Activated CD8-positive, alpha-beta T cell treated with anti-CD3 and anti-CD28 coated beads for 36 hours (primary cell): ENCODE results near the gene FAR2. TPM values are rescaled to one million over a fixed set of nuclear protein-coding genes. Genes with fewer than 3 reads are reported as not detected.

Experiments
- ATAC-seq: fragments of 200-7000 bp; cut with Tn5 transposase; one replicate; pipeline ENCODE4 v1.10.0; 2021; ENCODE audit warnings: mild to moderate bottlenecking, moderate library complexity
- CTCF ChIA-PET: fragments of 350-600 bp; sonication (Branson Sonifier 250); formaldehyde crosslinking; loops from one replicate; lab custom pipeline; 2021; ENCODE audit warnings: antibody characterized with exemption; lab: Charles Lee
- POLR2A ChIA-PET: fragments of 350-600 bp; sonication (Branson Sonifier 250); formaldehyde crosslinking; loops from one replicate; lab custom pipeline; 2021; ENCODE audit warnings: antibody characterized with exemption; lab: Charles Lee
- DNase-seq: peaks from one replicate; pipeline ENCODE4 v3.0.0-alpha.2; 2020
- H3K27ac Mint-ChIP-seq: one replicate; pipeline ENCODE4 v1.8.0; 2021; ENCODE audit warnings: mild to moderate bottlenecking, mixed read lengths
- H3K27me3 Mint-ChIP-seq: one replicate; pipeline ENCODE4 v1.8.0; 2021; ENCODE audit warnings: mixed read lengths
- H3K36me3 Mint-ChIP-seq: one replicate; pipeline ENCODE4 v1.8.0; 2021; ENCODE audit warnings: low read depth, mixed read lengths
- H3K4me1 Mint-ChIP-seq: one replicate; pipeline ENCODE4 v1.8.0; 2021; ENCODE audit warnings: low read depth, mixed read lengths
- H3K4me3 Mint-ChIP-seq: one replicate; pipeline ENCODE4 v1.8.0; 2021; ENCODE audit warnings: mild to moderate bottlenecking, moderate library complexity, mixed read lengths
- H3K9me3 Mint-ChIP-seq: one replicate; pipeline ENCODE4 v1.8.0; 2021; ENCODE audit warnings: mixed read lengths
- CTCF ChIP-seq: fragments of 200-600 bp; IDR thresholded peaks from one replicate; pipeline ENCODE4 v1.8.0; 2022; ENCODE audit warnings: antibody characterized with exemption, mild to moderate bottlenecking
- intact Hi-C: fragments of 100-400 bp; cut with micrococcal nuclease; formaldehyde crosslinking; loops from one replicate; pipeline ENCODE4 v1.10.0; 2022
- total RNA-seq, 2 experiments: library from RNA; stranded (reverse); gene quantifications; one replicate each; pipeline ENCODE4 v1.2.3, GENCODE V29; 2021

Gene FAR2
- total RNA-seq, 2 experiments from 2014 or later, result 6.0 to 7.0 TPM

- H3K27ac Mint-ChIP-seq, result no peak overlapping the region
- intact Hi-C loops, result no loop called here
Measured at GRCh38 chr12:29110506-29111442, 38.3 kb upstream of the FAR2 start.

GRCh38 chr12:29113101-29113500, 36.0 kb upstream of the FAR2 start:
- Mint-ChIP-seq H3K27me3 (peaks cover 2% of the 10 kb centered on the region), H3K4me1 (no peaks in the 10 kb centered on the region), H3K4me3 (no peak overlapping the region), H3K36me3 (no peaks in the 10 kb centered on the region), H3K9me3 (peaks cover 16% of the 10 kb centered on the region), H3K27ac (no peak overlapping the region)
- CTCF ChIA-PET, result interaction anchor here (1.7 kb wide), 1 partner anchor 10 kb away, joined by 4 read pairs; no protein-coding TSS in a partner anchor
- TF ChIP-seq CTCF, result no peak
- no peak for ATAC-seq
- POLR2A ChIA-PET, result no interaction called here
- DNase-seq, result no peak
- intact Hi-C loops, result no loop called here

More at GRCh38 chr12:29110506-29111442, 38.3 kb upstream of the FAR2 start:
- H3K9me3 Mint-ChIP-seq, result peaks cover 16% of the 10 kb centered on the region
- POLR2A ChIA-PET, result no interaction called here
- H3K4me3 Mint-ChIP-seq, result no peak overlapping the region
- no peak for ATAC-seq
- no peak for TF ChIP-seq CTCF
- CTCF ChIA-PET, result interaction anchor here (1.7 kb wide), 1 partner anchor 8 kb away, joined by 4 read pairs; no protein-coding TSS in a partner anchor
- no peaks in the 10 kb centered on the region for H3K4me1 Mint-ChIP-seq
- no peaks in the 10 kb centered on the region for H3K27me3 Mint-ChIP-seq
- no peaks in the 10 kb centered on the region for H3K36me3 Mint-ChIP-seq
- DNase-seq, result no peak

- POLR2A ChIA-PET, result no interaction called here
Measured at GRCh38 chr12:29116414-29116813, 32.7 kb upstream of the FAR2 start.

GRCh38 chr12:29131539-29131938, 17.5 kb upstream of the FAR2 start:
- no peak overlapping the region for H3K27ac Mint-ChIP-seq
- no peaks in the 10 kb centered on the region for H3K36me3 Mint-ChIP-seq
- H3K27me3 Mint-ChIP-seq, result peaks cover 3% of the 10 kb centered on the region
- intact Hi-C loops, result no loop called here
- no peak for DNase-seq
- ChIA-PET POLR2A (no interaction called here), CTCF (no interaction called here)
- H3K9me3 Mint-ChIP-seq, result no peaks in the 10 kb centered on the region
- H3K4me3 Mint-ChIP-seq, result no peak overlapping the region
- ATAC-seq, result no peak
- H3K4me1 Mint-ChIP-seq, result no peaks in the 10 kb centered on the region
- no peak for TF ChIP-seq CTCF

More at GRCh38 chr12:29116414-29116813, 32.7 kb upstream of the FAR2 start:
- CTCF ChIA-PET, result no interaction called here
- no peak for ATAC-seq
- Mint-ChIP-seq H3K4me1 (no peaks in the 10 kb centered on the region), H3K27ac (no peak overlapping the region), H3K4me3 (no peak overlapping the region), H3K27me3 (peaks cover 4% of the 10 kb centered on the region), H3K9me3 (peaks cover 4% of the 10 kb centered on the region), H3K36me3 (no peaks in the 10 kb centered on the region)
- no peak for DNase-seq
- intact Hi-C loops, result no loop called here
- no peak for TF ChIP-seq CTCF

GRCh38 chr12:29132316-29132715, 16.8 kb upstream of the FAR2 start:
- no peak for TF ChIP-seq CTCF
- no peaks in the 10 kb centered on the region for H3K9me3 Mint-ChIP-seq
- CTCF ChIA-PET, result no interaction called here
- peaks cover 3% of the 10 kb centered on the region for H3K27me3 Mint-ChIP-seq
- POLR2A ChIA-PET, result no interaction called here
- no peak overlapping the region for H3K4me3 Mint-ChIP-seq
- ATAC-seq, result no peak
- H3K27ac Mint-ChIP-seq, result no peak overlapping the region
- intact Hi-C loops, result no loop called here
- H3K4me1 Mint-ChIP-seq, result no peaks in the 10 kb centered on the region
- no peak for DNase-seq
- no peaks in the 10 kb centered on the region for H3K36me3 Mint-ChIP-seq
